MV-4-11 (cell line): ENCODE measurements around the gene MAEA.
A peak's percentile ranks its signal among the peaks of the same experiment; 100 is the strongest.
"Not testable (repeated sequence)": the region's sequence is repeated elsewhere in the genome, so short reads cannot be mapped to it uniquely, and the experiment has no call there.

Experiments used
- DNase-seq: peaks from one replicate; lab custom pipeline; 2025; lab: John Stamatoyannopoulos, UW

Gene MAEA

GRCh38 chr4:1279253-1279652, 10.4 kb upstream of the MAEA start:
- DNase-seq: no peak

GRCh38 chr4:1283711-1284110, 6.0 kb upstream of the MAEA start:
- no peak for DNase-seq

- no peak for DNase-seq
Measured at GRCh38 chr4:1285151-1285789, 4.4 kb upstream of the MAEA start.

- DNase-seq: peak; percentile 45
Measured at GRCh38 chr4:1285790-1286553, 3.7 kb upstream of the MAEA start.

GRCh38 chr4:1288786-1289185, 905 bp upstream of the MAEA start:
- DNase-seq: no peak

- DNase-seq: no peak
Measured at GRCh38 chr4:1290165-1290977, 680 bp downstream of the MAEA start.

- DNase-seq: no peak
Measured at GRCh38 chr4:1291091-1291490, 1.4 kb downstream of the MAEA start.

- no peak for DNase-seq
Measured at GRCh38 chr4:1291996-1292702, 2.5 kb downstream of the MAEA start.

- DNase-seq: not testable (repeated sequence)
Measured at GRCh38 chr4:1292703-1293011, 3.0 kb downstream of the MAEA start.

GRCh38 chr4:1293531-1293941, 3.8 kb downstream of the MAEA start:
- DNase-seq: no peak

GRCh38 chr4:1293991-1294390, 4.3 kb downstream of the MAEA start:
- DNase-seq: peak; percentile 22

- no peak for DNase-seq
Measured at GRCh38 chr4:1294424-1294823, 4.7 kb downstream of the MAEA start.

GRCh38 chr4:1294891-1295290, 5.2 kb downstream of the MAEA start:
- DNase-seq: no peak

- DNase-seq: no peak
Measured at GRCh38 chr4:1295405-1296055, 5.8 kb downstream of the MAEA start.

GRCh38 chr4:1296324-1297022, 6.8 kb downstream of the MAEA start:
- DNase-seq: no peak

- no peak for DNase-seq
Measured at GRCh38 chr4:1297023-1297395, 7.3 kb downstream of the MAEA start.

GRCh38 chr4:1297456-1298325, 8.0 kb downstream of the MAEA start:
- peak; percentile 69 for DNase-seq

- DNase-seq: no peak
Measured at GRCh38 chr4:1298461-1298860, 8.8 kb downstream of the MAEA start.

GRCh38 chr4:1299301-1299860, 9.7 kb downstream of the MAEA start:
- no peak for DNase-seq
